ENCODE results near the gene CERS5.
A peak's percentile ranks its signal among the peaks of the same experiment; 100 is the strongest.

Gene CERS5

DNA sequence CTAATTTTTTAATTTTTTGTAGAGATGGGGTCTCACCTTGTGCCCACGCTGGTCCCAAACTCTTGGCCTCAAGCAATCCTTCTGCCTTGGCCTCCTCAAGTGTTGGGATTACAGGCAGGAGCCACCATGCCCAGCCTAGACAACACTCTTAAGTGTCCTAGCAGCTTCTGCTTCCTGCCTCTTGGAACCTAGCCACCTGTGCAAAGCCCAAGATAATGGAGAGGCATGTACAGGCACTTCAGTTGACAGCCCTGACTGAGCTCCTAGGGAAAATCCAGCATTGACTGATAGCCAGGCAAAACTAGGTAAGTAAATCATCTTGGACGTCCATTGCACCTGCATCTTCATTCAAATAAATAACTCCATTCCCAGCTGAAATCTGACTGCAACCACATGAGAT, 39.6 kb downstream of the CERS5 start:
- DNase-seq (ENCODE audit: low spot score): no peak

DNA sequence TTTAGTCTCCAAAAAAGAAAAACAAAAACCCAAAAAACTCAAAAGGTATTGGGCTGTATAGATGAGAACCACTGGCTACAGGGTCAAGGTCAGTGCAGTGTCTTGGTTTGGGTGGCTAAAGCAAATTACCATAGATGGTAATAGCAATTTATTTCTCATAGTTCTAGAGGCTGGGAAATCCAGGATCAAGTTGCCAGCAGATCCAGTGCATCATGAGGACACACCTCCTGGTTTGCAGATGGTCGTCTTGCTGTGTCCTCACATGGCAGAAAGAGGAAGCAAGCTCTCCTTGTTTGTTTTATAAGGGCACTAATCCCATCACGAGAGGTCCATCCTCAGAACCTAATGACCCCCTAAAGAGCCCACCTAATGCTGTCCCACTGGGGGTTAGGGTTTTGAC, 44.0 kb downstream of the CERS5 start:
- no peak for DNase-seq (ENCODE audit: low spot score)

DNA sequence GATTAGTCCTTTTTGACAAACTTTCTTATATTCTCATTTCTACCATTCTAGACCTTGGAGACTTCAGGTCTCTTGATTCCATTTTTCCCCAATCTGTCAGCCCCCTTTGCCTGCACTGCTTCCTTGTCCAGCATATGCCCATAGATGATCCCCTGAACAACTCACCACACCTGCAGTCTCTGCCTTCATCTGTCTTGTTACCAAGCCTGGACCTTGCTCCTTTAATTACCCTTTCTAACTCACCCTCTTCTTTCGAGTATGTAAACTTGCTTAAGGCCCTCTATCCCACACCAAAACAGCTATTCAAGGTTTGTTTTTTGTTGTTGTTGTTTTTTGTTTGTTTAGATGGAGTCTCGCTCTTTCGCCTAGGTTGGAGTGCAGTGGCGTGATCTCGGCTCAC, 45.5 kb downstream of the CERS5 start:
- DNase-seq (ENCODE audit: low spot score): no peak

DNA sequence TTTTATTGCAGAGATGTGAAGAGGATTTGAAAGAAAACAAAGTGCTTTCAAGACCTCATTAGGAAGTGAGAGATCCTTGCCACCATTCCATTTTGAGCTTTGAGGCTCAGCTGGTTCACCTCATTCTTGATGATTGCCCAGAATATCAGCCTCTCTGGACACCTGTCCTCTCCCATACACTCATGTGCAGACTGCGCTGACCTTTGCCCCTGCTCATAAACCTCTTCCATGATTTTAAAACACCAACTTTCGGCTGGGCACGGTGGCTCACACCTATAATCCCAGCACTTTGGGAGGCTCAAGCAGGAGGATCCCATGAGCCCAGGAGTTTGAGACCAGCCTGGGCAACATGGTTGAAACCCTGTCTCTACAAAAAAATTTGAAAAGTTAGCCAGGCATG, 46.2 kb downstream of the CERS5 start:
- DNase-seq (ENCODE audit: low spot score): no peak

DNA sequence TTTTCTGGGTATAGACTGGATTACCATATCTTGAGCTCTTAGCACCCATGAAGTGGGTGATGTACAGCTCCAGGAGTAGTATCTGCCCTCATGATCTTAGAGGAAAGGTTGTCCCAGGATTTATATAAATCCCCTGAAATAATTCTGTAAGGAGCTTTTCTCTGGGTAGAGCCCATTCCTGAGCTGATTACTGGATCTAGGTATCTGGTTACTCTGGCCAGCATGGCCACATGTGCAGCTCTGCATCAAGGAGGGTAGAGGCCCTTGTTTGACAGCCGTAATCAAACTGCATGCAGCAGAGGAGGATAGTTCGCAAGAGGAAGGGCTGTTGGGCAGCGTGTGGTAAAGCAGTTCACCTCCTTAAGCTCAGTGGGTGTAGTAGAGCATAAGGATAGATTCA, 46.6 kb downstream of the CERS5 start:
- no peak for DNase-seq (ENCODE audit: low spot score)

DNA sequence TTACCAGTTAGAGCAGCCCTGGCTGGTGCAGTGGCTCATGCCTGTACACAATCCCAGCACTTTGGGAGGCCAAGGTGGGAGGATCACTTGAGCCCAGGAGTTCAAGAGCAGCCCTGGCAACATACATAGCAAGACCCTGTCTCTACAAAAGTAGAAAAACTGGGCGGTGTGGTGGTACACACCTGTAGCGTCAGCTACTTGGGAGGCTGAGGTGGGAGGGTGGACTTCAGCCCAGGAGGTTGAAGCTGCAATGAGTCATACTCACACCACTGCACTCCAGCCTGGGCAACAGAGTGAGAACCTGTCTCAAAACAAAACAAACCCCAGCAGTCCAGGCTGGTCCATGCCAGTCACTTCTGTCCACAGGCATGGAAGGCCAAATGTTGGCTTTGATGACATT, 47.8 kb downstream of the CERS5 start:
- DNase-seq (ENCODE audit: low spot score): no peak

DNA sequence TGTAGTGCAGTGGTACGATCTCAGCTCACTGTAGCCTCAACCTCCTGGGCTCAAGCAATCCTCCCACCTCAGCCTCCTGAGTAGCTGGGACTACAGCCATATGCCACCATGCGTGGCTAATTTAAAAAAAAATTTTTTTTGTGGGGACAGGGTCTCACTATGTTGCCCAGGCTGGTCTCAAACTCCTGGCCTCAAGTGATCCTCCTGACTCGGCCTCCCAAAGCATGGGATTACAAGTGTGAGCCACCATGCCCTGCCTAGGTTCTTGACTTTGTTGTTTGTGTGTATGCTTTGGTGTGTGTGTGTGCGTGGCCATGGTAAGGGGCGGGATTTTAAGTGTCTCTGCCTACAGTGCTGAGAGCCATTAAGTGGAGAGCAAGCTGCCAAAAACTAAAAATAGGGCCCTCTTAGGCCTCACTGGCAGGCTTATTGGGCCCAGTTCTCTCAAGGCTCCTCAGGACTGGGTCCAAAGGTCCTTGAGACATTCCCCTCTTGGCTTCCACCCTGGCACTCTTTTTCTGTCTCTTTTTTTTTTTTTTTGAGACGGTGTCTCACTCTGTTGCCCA, 50.0 kb downstream of the CERS5 start:
- no peak for DNase-seq (ENCODE audit: low spot score)

DNA sequence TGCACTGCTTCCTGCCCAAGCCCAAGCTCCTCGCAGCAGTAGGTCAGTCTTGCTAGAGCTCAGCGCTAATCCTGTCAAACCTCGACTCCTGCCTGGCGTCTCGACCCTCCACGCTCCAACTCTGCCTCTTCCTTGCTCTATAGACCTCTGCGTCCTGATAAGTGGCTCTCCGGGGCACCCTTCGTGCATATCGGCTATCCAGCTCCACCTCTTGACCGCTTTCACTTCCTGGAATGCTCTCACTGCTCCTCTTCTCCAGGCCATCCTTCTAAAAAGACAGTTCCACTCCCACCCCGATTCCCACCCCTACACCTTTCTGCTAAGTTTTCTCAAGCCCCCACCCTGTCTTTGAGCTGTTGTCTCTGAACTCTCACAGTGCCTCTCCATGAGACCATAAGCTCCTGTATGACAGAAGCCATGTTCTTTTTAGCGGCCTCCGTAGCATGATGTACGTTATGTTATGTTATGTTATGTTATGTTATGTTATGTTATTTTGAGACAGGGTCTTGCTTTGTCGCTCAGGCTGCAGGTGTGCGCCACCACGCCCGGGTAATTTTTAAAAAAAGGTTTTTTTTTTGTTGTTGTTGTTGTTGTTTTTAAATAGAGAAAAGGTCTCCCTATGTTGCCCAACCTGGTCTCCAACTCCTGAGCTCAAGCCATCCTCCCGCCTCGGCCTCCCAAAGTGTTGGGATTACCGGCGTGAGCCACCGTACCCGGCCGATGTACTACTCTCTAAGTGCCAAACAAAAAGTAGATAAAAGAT, 54.5 kb downstream of the CERS5 start:
- DNase-seq (ENCODE audit: low spot score): no peak

DNA sequence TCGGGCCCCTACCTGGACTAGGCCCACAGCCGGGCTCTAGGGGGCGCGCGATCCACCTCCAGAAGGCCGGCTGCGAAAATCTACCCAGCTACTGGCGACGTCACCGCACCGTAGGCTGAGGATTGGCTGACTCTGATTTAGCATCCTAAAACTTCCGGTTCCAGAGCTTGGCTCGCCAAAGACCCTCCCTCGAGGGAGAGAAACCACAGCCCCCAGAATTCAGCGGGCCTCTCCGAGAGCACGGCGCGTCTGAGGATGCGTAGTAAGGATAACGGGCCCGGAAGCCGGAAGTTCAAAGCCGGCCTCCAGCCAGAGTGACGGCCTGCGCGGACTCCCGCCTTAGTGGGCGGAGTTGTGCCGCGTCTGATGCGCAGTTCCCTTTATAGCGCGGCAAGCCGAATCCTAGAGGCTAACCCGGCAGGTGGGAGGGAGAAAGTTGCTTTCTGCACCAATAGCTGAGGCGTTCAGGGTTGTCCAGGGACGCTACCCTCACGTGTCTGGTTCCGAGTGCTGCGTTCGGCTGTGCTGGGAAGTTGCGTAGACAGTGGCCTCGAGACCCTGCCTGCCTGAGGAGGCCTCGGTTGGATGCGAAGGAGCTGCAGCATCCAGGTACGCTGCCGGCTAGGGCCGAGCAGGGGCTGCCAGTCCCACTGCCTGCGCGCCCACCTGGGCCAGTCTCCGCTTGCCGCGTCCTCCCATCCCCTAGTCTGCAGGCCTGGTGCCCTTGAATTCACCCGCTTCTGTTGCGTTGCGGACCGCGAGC, 55.3 kb downstream of the CERS5 start, which contains the start of gene COX14:
Gene COX14, plus strand, starts transcription at position 544 of the 763 bp plus-strand sequence. CDS start 7,808 bp downstream, outside the sequence.
- peak; percentile 100 for DNase-seq (ENCODE audit: low spot score)

DNA sequence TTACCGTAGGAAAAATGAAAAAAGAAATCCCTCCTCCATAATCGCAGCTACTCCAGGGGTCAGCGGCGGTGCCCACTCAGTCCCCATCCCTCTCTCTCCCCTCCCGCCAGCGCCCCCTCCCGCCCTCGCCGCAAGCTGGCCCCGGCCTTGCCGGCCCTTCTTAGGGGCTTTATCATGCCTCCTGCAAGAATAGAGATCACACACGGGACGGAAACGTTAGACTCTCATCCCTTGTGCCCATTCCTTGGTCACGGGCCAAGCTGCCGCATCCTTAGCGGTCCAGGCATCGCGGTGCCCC, 55.8 kb downstream of the CERS5 start:
- no peak for DNase-seq (ENCODE audit: low spot score)

DNA sequence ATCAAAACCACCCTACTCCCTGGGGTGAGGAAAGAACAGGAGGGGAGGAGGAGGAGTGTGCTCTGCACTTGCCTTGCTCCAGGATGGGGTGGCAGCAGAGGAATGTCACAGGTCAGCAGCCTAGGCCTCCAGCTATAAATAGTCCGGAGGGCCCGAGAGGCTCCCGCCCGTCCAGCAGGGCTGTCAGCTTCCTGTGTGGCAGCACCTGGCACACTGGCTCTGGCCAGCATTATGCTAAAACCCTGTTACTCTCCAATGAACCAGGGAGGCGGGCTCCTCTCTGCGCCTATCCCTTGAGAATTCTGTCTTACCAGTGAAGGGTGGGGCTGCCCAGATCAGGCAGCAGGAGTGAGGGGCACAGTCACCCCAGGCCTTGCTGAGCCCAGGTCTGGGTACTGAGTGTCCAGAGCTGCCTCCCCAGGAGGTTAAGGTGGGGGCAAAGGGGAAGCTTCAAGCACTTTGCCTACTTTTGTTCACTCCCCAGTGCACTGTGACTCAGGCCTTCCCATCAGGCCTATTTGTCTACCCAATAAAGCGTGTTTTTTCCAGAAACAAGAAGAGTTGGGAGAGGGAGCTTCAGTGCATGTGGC, 56.3 kb downstream of the CERS5 start:
- DNase-seq (ENCODE audit: low spot score): peak; percentile 89

DNA sequence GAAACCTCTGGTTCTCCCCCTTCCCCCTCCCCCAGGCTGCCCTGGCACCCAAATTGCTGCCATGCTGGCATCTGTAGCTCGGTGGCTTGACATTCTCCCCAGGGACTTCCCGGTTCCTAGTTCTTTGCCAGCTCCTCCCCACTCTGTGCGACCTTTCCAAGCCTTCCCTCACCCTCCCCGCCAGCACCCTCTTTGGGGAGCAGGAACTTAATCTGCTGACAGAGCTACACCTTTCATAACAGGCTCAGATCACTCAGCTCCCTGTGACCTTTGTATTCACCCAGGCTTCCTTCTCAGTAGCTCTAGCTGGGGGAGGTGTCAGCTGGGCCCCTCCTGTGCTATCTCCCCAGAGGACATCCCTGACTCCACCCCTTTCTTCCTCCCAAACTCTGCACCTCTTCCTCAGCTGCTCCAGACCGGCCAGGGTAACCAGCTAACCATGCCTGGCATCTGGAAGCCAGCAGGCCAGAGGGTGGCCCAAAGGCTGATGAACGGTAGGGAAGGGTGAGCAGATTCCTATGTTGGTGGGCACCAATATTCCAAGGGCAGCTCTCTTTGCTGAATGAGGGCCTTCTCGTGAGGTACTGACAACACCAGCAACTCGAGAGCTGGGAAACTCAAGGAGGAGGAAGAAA, 56.9 kb downstream of the CERS5 start:
- no peak for DNase-seq (ENCODE audit: low spot score)

DNA sequence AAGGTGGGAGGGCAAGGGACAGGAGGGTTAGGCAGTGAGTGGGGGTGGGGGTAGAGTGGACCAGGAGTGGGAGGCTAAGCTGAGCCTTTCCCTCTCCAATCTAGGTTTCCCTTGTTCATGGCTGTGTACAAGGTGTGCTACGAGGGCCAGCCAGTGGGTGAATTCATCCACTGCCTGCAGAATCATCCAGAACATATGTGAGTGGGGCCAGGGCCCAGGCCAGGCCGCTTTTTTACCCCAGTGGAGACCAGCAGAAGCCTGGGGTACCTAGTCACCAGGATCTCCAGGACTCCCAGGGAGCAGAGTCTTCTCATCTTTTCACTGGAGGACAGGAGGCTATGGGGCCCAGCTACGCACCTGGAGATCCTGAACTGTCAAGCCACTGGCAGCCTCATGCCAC, 57.9 kb downstream of the CERS5 start:
- DNase-seq (ENCODE audit: low spot score): no peak

DNA sequence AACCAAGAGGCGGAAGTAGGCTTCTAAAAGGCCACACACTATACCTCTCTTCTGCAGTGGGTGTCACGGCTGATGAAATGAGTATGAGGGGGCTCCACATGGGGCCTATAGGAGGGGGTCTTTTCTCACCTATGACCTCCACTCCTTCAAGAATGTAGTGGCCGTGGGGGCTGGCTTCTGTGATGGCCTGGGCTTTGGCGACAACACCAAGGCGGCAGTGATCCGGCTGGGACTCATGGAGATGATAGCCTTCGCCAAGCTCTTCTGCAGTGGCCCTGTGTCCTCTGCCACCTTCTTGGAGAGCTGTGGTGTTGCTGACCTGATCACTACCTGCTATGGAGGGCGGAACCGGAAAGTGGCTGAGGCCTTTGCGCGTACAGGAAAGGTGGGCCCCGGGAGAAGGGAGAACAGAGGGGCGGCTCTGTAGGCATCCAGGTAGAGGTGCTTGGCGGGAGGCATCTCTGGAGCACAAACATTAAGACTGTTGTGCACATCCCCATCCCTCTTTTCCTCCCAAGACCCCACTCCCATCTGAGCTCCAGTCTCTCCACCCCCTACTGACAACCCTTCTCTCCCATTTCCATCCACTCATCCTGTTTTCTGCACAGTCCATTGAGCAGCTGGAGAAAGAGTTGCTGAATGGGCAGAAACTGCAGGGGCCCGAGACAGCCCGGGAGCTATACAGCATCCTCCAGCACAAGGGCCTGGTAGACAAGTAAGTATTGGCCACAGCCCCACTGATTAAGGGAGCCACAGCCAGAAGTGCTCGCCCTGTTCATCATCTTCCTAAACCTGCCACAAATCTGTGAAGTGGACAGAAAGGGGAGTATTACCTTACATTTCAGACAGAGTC, 59.5 kb downstream of the CERS5 start:
- DNase-seq (ENCODE audit: low spot score): no peak

DNA sequence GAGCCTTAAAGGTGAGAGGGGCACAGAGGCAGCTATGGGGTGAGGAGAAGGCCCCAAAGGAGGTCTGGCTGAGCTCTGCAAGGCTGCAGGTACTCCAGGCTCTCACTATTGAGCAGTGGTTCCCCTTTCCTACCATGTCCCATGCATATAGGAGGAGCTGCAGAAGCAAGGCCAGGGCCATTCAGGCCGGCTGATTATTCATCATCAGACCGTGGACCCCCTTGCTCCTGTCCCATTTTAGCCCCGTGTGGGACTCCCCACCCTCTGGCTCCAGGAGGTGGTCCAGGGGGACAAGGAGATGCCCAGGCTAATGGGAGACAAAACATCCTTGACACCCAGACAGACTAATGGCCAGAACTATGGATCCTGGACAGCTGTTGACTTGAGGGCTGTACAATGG, 60.3 kb downstream of the CERS5 start:
- no peak for DNase-seq (ENCODE audit: low spot score)

DNA sequence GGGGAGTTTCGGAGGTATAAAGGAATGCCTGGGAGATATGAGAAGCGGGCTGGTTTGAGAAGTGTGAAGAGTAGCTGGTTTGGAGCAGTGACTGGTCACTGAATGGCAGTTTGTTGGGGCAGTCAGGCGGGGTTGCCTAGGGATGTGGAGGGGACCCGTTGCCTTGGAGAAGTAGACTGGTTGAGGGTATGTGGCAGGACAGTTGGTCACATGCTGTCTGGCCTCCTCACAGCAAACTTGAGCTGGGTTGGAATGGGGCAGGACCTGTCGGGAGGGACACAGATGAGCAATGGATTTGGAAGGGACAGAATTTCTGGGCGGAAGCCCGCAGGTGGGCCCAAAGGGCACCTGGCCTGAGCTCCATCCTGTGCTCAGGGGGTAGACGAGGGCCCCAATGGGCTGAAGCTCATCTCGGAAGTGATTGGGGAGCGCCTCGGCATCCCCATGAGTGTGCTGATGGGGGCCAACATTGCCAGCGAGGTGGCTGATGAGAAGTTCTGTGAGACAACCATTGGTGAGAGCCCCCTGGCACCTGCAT, 61.2 kb downstream of the CERS5 start:
- no peak for DNase-seq (ENCODE audit: low spot score)

DNA sequence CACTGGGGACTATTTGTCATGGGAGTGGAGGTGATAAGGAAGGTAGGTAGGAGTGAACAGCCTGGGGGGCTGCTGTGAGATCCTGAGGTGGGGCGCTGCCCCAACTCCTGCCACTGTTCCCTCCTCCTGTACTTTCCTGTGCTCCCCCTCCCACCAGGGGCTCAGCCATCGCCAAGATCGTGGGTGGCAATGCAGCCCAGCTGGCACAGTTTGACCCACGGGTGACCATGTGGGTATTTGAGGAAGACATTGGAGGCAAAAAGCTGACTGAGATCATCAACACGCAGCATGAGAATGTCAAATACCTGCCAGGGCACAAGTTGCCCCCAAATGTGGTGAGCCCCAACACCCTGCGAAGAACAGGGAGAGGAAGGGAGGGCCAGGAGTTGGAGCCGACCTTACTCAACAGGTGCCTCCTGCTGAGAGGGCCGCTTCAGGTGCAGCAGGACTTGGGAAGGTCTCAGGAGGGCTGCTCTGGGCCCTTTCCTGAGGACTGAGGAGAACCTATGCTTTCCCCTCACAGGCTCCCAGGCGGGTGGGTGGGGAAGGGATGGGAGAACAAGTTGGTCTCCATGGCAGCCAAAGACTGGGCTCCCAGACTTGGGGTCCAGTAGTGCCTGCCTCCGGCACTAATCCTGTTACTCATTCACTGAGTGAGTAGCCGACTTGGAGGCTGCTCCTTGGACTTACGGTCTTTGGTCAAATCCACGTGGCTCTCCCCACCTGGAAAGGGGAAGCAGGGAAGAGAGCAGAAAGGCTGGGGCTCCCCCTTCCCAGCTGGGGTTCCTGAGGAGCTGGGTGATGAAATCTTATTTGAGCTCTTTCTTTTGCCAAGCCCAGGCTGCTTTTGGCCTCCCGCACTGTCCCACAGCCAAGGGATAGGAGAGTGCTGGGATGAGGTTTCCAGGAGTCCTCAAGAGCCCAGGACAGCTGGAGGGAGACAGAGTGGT, 62.5 kb downstream of the CERS5 start:
- no peak for DNase-seq (ENCODE audit: low spot score)

DNA sequence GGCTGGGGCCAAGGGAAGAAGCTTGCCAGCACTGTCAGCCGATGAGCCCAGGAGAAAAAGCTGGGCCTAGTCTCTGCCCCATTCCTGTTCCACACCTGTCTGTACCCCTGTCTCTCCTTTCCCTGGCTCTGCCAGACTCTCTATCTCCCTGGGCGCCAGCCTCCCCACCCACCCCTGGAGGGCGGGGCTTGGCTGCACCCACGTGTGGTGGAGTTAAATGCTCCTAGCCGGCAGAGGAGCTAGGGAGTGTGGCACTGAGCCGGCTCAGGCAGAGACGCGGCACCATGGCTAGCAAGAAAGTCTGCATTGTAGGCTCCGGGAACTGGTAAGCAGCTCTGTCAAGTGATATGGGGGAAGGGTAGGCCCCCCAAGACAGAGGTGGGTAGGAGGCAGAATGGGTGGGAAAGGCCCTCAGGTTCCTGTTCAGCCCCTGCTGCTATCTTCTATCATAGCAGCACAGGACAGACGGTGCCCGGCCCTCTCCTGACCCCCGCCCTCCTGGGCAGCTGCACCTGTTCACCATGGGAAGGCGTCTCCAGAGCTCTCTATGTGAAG, 63.3 kb downstream of the CERS5 start, which contains the start of gene GPD1:
Gene GPD1, plus strand, starts transcription at position 242 of the 555 bp plus-strand sequence. Its CDS starts 43 bp downstream, at position 285.
- DNase-seq (ENCODE audit: low spot score): peak; percentile 79

DNA sequence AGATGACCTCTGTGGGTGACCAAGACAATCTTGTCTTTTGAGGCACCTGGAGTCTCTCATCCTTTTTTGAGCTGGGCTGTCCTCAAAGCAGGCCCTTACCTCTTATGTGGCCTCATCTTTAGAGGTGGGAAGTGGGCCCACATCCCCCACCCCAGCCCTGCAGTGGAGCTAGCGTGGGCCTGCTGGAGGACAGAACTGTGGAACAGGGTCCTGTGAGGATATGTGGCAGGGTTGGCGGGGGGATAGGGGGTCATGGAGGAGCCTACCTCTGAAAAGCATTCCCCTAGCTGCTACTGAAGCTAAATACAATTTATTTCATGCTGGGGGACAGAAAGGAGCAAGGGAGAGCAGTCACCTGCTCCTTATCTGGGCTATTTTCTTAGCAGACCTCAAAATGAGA, 63.8 kb downstream of the CERS5 start:
- no peak for DNase-seq (ENCODE audit: low spot score)

Data from cerebellar cortex (tissue), 1 donor.